HG03064 (cell line): Measurements from ENCODE around the gene TPRA1.
"Not testable (repeated sequence)": the region's sequence is repeated elsewhere in the genome, so short reads cannot be mapped to it uniquely, and the experiment has no call there.

Experiments
- ATAC-seq: cut with Tn5 transposase; IDR thresholded peaks from one replicate; pipeline ENCODE4 v1.9.1; 2021; ENCODE audit warnings: low read depth; ENCODE audit not compliant: unreplicated experiment

Gene TPRA1

GRCh38 chr3:127541320-127541719, 49.2 kb downstream of the TPRA1 start:
- ATAC-seq = no peak

DNA sequence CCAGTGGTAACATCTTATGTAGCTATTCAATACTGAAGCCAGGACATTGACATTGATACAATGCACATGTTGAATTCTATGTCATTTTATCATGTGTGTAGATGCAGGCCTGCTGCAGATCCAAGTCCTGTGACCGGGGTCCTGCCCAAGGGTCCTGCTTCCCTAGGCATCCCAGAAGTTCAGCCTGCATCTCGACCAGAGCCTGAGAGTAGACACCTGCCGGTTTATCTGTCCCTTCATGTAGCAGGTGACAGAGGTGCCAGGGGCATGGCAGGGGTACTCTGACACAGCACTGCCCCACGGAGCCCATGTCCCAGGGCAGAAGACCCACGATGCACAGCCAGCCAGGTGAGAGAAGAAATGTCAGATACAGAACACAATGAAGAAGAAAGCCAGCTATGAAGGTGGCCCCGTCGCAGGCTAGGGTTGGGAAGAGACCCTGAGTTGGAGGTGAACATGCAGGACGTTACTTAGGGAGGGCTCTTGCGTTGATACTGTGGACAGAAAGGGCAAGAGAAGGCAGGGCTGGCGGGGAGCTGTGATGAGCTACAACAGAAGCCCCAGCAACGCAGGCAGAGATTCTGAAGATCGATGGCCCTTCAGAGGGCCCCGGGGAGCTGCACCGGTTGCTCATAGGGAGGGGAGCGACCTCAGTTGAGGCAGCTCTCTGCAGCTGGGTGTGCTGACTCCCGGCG, 51.0 kb downstream of the TPRA1 start:
- no peak for ATAC-seq

DNA sequence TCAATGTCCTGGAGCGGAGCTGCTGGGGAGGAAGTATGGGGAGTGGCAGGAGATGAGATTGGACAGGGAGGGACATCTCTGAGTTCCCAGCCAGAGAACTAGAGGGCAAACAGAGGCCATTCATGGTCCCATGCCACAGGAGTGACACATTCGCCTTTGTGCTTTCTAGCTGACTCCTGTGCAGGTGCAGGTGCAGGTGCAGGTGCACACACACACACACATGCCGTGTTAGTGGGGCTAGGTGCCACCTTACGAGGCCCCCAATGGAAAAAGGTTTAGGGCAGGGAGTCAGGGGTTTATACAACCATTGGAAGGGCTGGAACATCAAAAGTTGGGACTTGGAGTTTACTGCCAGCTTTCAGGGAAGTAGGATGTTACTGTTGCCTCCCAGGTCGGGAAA, 52.0 kb downstream of the TPRA1 start:
- no peak for ATAC-seq

DNA sequence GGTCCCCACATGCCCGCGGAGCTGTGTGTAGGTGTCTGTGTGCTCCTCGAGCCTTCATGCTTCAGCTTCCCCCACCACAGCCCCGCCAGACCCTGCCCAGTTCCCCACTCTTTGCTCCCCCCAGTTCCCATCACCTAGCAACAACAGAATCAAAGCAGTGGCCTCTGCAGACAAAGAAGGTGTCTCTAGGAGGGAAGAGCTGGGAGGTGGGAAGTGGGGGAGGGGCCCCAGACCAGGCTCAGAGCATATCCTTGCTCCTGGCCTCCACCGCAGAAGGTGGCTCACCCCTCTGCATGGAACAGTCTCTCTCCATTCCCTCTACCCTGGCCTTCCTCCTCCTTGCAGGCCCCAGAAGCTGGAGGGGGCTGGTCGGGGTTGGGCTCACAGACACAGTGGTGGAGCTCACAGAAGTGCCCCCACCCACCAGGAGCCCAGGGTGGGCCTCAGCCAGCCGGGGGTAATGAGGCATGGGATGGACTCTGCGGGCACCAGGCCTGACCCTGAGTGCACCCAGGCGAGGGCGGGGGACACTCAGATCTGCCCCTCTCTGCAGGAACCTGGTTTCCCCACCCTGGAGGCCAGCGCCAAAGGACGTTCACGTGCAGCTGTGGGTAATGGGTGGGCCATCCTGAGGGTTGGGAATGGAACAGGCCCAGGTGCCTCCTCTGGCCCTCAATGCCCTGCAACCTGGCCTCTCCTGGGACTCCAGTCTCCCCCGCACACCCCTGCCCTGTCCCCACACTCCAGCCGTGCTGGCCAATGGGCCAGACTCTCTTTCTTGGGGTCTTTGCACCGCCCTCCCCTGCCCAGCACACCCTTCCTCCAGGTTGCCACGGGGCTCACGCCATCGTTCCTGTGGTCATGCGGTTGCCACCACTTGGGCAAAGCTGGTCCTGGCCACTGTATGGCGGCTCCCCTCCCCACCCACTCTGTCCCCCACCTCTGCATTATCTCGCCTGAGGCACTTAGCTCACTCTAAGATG, 53.4 kb downstream of the TPRA1 start:
- ATAC-seq = no peak

DNA sequence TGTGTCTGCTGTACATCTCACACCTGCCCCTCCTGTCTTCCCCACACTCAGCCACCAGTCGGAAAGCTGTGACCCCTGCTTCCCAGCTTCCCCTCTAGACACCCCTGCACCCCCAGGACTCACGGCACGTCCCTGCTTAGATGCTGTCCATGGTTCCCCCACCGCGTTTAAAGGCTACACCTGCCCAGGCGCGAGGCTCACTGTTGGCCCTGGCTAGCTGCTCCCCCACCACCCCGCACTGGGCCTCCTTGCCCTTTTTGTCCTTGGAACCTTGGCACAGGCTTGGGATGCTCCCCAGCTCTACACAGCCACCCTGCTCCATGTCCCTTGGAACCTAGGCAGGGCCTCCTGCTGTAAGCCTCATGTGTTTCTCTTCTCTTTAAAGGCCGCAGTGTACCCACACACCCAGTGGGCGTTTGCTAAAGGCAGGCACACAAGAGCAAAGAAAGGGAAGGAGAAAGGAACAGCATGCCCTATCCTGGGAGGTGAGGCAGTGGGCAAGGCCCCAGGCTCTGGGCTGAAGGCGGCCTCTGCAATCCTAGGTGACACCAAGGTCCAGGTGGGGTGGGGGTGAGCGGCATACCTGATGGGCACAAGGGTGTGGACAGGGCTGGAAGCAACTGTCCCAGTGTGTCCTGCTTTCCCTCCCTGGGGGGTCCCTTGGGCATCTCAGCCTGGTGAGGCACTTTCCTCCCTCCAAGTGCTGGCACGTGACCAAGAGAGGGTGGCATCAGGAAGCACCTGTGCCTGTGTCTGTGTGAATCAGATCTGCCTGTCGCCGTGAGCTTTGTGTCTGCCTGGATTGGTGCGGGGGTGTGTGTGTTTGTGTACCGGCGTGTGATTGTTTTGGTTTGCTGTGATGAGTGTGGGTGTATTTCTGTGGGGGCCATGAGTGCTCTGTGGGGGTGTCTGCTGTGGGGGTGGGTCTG, 54.4 kb downstream of the TPRA1 start:
- ATAC-seq = no peak

DNA sequence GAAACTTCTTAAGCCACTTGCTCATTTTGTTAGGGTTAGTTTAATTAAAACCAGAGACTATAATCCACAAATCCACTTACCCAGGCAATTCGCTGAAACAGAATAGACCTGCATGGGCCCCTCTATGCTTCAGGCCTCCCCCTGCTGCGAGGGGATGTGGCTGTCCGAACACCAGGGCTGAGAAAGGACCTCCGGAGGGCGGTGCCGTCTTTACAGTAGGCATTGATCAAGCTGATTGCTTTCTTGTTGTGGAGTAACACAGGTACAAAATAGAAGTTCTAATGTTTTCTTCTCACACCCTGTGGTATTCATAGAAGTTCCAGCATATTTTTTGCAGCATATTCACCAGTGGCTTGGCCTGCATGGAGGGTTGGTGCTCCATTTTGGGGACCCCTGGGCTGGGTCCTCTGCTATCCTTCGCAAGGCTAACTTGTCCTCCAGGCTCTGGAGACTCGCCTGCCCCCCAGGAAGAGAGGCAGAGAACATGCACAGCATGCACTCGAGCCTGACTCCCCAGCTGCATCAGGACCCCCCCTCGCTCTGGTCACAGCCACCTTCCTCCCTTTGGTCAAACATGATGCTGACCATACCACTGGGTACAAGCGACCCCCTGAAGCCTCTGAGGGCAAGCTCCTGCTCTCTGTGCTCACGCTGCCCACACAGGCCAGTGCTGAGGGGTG, 55.3 kb downstream of the TPRA1 start:
- no peak for ATAC-seq

DNA sequence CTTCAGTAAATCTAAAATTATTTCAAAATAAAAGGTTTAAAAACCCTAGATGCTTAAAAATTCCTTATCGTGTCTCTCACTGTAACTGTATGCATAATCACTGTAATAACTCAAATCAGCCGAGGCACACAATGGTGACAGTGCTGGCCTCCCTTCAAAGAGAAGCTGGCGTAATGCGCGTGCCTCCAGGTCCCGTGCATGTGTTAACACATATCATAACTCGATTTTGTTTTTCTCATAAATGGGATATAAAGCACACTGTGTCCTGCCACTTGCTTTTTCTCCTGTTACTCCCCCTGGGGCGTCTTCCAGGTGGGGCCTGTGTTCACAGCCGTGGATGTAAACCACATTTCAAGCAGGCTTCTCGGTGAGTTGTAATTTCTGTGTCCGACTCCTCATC, 56.0 kb downstream of the TPRA1 start:
- ATAC-seq = no peak

- ATAC-seq = no peak
Measured at GRCh38 chr3:127534161-127534451, 56.4 kb downstream of the TPRA1 start.

DNA sequence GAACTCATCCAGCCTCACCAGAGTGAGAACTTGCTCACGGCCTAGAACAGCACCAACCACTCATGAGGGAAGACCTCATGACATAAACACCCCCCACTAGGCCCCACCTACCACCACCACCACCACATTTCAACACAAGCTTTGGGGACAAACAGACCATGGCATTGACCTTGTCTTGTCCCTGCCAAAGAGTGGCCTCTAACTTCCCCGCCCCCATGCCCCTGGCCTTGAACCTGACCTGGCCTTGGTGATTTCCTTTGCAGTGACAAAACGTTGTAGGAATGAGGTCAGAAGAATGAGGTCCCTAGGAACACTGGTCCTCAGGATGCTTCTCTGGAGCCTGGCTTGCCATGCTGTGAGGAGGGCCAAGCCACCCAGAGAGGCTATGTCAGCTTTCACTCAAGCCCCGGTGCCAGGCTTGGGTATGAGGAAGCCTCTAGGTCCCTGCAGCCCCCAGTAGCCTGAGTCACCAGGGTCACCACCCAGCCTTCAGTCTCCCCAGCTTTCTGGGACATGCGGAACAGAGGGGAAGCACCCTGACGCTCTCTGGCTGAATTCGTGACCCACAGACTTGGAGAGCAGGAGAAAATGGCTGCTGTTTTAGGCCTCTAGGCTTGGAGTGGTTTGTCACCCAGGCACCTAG, 57.9 kb downstream of the TPRA1 start:
- ATAC-seq = no peak

GRCh38 chr3:127531821-127532220, 58.7 kb downstream of the TPRA1 start:
- no peak for ATAC-seq

- ATAC-seq = not testable (repeated sequence)
Measured at GRCh38 chr3:127530863-127531262, 59.7 kb downstream of the TPRA1 start.

DNA sequence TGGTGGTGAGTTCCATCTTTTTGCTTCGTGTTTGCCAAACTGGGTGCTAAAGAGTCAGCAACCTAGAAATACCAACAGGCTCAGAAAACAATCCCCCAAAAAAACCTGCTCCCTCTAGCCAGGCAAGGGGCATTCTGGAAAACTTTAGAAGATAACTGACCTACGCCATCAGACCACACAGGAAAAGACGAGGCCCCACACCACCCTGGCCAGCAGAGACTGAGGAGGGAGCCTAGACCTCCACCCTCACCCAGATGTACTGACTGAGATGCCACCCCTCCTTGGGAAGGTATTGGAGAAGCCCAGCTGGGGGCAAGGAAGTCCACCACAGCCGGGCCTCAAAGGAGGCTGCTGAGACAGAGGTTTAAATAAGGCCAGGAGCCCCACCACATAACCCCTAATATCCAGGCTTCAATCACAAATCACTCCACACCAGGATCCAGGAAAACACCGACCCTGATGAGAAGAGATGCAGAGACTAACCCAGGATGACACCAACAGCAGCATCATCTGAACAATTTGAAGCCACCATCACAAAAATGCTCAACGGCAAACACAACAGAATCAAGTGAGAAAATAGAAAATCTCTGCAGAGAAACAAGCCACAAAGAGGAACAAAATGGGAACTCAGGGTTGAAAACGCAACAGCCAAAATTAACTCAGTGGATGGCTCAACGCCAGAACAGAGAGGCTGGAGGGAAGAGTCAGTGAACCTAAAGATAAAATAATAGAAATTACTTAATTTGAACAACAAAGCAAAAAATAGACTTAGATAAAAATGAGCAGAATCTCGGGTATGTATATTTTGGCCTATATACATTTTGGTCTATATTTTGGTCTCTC, 61.0 kb downstream of the TPRA1 start:
- ATAC-seq = no peak

DNA sequence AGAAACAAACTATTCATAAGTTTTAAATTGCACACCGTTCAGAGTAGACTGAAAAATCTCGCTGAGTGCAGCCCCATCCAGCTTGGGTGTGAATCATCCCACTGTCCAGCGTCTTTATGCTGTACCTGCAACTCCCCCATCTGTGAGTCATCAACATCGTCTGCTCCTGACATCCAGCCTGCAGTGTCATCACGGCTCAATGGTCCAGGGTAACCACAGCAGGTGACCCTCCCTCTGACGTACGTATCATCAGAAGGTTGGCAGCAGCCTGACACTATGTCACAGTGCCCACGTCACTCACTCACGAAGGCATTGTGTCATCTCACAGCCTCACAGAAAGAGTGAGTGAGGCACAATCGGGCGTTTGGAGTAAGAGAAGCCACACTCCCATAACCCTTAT, 65.2 kb downstream of the TPRA1 start:
- ATAC-seq = no peak

DNA sequence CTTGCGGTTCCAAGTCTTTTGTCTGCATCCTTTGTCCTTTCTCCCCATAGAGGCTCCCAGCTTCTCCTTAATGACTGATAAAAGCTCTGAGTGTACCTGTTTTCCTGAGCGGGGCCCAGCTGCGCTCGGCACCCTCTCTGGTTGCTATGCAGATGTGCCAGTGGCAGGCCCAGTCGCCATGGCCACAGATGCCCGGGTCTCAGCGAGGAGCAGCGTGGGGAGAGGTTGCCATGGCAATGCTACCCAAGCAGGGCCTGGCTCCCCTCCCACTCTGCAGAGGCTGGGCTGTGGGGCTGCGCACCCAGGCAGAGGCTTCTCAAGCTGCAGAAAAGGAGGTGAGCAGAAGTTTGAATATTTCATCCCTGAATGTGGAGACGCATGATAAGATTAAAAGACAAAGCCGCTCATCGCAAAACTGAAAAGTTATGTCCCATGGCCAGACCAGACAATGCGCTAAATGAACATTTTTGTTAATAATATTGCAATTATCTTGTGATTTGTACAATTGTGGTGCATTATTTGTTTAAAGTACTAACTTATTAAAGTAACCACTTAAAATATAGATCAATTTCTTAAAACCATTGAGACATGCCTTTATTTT, 66.1 kb downstream of the TPRA1 start:
- ATAC-seq = no peak
